Right atrium auricular region (tissue), 2 donors: ENCODE measurements around the gene LRRC37A. TPM values are rescaled to one million over a fixed set of nuclear protein-coding genes. Genes with fewer than 3 reads are reported as not detected.
"Not testable (repeated sequence)": the region's sequence is repeated elsewhere in the genome, so short reads cannot be mapped to it uniquely, and the experiment has no call there.

Source experiments
- DNase-seq: peaks from one replicate; pipeline ENCODE4 v3.0.0-alpha.2; 2019; ENCODE audit warnings: low spot score
- H3K27ac ChIP-seq, 2 donors: fragments of 200-600 bp; sonication (generic); 1 replicate in 1 of 2; 2 replicates in 1 of 2; pipeline ENCODE4 v1.5.1; 2016 to 2019
- H3K27me3 ChIP-seq, 2 donors: fragments of 200-600 bp; sonication (generic); one replicate each; pipeline versions ENCODE4 v1.5.1 to v1.6.0; 2017 to 2019
- H3K36me3 ChIP-seq: fragments of 200-600 bp; sonication (generic); one replicate; pipeline ENCODE4 v1.5.1; 2016
- H3K4me1 ChIP-seq, 2 donors: fragments of 200-600 bp; sonication (generic); one replicate each; pipeline versions ENCODE4 v1.5.1 to v1.6.0; 2017 to 2019
- H3K4me3 ChIP-seq, 2 donors: fragments of 200-600 bp; sonication (generic); 1 replicate in 1 of 2; 2 replicates in 1 of 2; pipeline ENCODE4 v1.5.1; 2017 to 2019; ENCODE audit warnings: mild to moderate bottlenecking in 1 of 2, moderate library complexity in 1 of 2
- H3K9me3 ChIP-seq, 2 donors: fragments of 200-600 bp; sonication (generic); one replicate each; pipeline ENCODE4 v1.5.1; 2019
- total RNA-seq, 2 donors: library from RNA; depleted of rRNA; stranded (reverse); fragments of >200 nt; gene quantifications; one replicate each; pipeline ENCODE4 v1.1.0, GENCODE V29; 2016
- TF ChIP-seq, protein P1 (sequence below), 2 donors: fragments of 200-600 bp; sonication (generic); IDR thresholded peaks; one replicate each; pipeline ENCODE4 v1.5.1; 2019; ENCODE audit warnings: antibody characterized with exemption in 2 of 2

The LRRC37A gene
- total RNA-seq, 2 donors from 2014 or later = 0.33 to 0.90 TPM

DNA sequence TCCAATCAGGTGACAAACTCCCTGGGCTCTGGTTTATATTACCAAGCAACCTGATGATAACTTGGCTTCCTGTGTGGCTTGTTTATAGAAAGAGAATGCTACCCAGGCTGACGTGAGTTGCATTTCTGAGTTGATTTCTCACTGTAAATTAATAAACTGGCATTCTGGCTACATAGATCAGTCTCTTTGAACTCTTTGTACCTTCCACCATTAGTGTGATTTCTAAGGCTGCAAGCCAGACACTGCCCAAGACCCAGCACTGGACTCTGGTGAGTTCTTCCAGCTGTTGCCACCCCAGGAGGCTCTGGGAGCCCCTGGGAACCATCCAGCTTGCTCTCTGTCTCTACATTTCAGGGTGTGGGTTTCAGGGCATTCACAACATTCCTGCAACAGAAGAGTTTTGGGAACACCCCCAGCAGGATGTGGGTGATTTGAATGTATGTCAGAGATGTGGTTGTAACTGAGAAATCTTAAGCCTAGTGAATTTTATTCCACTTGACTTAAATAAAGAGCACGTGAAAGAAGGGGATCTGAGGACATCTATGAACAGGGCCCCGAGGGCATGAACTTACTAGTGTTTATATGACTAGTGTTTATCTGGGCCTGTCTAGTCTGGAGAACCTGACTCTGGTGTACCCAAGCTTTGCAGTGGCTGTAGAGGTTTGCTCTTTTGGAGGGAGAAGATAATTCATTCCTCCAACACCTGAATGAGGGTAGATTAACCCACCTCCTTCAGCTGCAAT, 30.3 kb upstream of the LRRC37A start:
- TF ChIP-seq, protein P1, sequence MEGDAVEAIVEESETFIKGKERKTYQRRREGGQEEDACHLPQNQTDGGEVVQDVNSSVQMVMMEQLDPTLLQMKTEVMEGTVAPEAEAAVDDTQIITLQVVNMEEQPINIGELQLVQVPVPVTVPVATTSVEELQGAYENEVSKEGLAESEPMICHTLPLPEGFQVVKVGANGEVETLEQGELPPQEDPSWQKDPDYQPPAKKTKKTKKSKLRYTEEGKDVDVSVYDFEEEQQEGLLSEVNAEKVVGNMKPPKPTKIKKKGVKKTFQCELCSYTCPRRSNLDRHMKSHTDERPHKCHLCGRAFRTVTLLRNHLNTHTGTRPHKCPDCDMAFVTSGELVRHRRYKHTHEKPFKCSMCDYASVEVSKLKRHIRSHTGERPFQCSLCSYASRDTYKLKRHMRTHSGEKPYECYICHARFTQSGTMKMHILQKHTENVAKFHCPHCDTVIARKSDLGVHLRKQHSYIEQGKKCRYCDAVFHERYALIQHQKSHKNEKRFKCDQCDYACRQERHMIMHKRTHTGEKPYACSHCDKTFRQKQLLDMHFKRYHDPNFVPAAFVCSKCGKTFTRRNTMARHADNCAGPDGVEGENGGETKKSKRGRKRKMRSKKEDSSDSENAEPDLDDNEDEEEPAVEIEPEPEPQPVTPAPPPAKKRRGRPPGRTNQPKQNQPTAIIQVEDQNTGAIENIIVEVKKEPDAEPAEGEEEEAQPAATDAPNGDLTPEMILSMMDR (IDR thresholded peaks at IDR 0.05) = no peak
- Histone ChIP-seq H3K27ac (no peak overlapping the region), H3K9me3 (no peaks in the 10 kb centered on the region)

DNA sequence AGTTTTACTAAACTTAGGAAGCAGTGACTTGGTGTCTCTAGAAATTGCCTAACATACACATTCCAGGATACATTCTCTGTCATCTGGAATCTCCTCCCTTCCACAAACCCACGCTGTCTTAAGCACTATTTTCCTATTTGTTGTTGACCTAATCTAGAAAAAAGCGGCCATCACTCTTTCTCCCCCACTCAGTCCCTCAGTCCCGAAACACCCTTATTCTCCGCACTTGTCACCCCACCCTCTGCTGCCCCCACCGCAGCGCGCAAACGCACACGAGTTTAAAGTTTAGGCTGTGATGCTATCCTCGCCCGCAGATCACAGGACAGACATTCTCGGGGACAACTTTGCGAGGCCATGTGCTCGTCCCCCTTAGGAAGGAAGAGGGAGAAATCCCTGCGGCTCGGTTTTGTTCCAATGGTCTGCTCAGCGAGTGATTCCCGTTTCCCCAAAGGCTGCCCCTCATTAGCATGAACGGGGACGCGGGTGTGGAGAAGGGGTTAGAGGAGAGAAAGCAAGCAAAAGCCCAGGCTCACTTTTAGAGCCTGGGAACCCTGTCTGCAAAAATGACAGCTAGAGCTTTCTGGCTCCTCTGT, 28.8 kb upstream of the LRRC37A start:
- Histone ChIP-seq H3K27ac (peak overlapping the region; percentile 87 to 98), H3K4me3 (peak overlapping the region; percentile 25 to 72)
- not testable (repeated sequence) for DNase-seq, H3K36me3 ChIP-seq, H3K9me3 ChIP-seq, H3K4me1 ChIP-seq, H3K27me3 ChIP-seq

More for the DNA sequence above, 30.3 kb upstream of the LRRC37A start:
- no peaks in the 10 kb centered on the region for H3K36me3 ChIP-seq
- DNase-seq = no peak
- H3K4me3 ChIP-seq = no peak overlapping the region
- H3K4me1 ChIP-seq = peaks cover 0 to 9% of the 10 kb centered on the region in 2 donors
- H3K27me3 ChIP-seq = no peaks in the 10 kb centered on the region

DNA sequence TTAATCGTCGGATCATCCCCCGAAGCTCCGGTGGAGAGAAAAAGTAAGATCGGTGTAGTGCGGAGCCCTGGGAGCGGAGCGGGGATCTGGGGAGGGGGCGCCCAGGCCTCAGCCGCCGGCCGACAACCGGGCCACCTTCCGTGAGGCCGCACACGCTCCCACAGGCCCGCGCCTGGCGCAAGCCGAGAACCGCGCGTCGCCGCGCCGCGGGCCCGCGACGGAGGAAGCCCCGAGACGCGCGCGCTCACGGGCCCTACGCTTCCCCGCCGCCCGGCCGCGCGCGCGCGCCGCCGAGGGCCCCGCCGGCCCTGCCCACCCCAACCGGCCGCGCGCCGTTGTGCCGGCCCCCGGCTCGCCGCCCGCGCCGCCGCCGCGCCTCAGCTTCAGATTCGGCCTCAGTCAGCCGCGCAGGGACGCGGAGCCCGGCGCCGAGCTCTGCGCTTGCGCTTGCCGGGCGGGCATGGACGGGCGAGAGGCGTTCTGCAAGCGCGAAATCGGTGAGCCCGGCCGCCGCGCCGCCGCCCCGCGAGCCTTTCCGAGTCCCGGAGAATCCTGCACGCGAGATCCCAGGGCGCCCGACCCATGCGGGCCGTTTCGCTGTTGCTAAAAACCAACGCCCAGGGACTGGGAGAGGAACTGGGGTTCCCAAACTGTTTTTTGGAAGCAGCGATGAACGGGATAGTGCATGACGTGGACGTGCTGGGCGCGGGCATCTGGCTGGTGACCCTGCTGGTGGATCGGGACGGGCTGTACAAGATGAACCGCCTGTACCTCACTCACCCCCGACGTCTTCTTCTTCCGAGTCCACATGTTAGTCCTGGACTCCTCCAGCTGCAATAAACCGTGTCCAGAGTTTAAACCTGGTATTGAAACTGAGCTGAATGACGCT, 28.0 kb upstream of the LRRC37A start:
- TF ChIP-seq, protein P1 (IDR thresholded peaks at IDR 0.05) = no peak
- Histone ChIP-seq H3K27ac (peak overlapping the region; percentile 93 to 98), H3K4me3 (peak overlapping the region; percentile 72 to 86), H3K9me3 (no peaks in the 10 kb centered on the region), H3K4me1 (peaks cover 0 to 9% of the 10 kb centered on the region in 2 donors), H3K36me3 (no peaks in the 10 kb centered on the region), H3K27me3 (no peaks in the 10 kb centered on the region)
- peak; percentile 79 for DNase-seq

DNA sequence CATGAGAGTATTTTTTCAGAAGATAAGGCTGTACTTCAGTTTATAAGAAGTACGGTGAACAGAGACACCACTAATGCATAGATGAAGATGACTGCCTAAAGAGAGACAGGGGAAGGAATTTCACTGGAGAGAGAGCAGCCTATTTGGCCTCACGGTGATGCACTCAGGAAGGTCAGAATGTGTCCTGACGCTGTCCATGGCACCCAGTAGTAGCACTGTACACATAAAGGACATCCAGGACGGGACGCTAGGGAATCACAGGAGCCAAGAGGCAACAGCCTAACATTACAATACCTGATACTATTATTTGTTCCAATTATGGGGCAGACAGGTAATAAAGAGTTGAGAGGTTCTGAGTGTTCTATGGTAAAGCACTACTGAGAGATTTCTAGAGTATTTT, 24.9 kb upstream of the LRRC37A start:
- H3K27ac ChIP-seq = no peak overlapping the region
- TF ChIP-seq, protein P1 (IDR thresholded peaks at IDR 0.05) = no peak
- peaks cover 0 to 9% of the 10 kb centered on the region in 2 donors for H3K4me1 ChIP-seq
- H3K9me3 ChIP-seq = no peaks in the 10 kb centered on the region
- H3K36me3 ChIP-seq = no peaks in the 10 kb centered on the region
- no peaks in the 10 kb centered on the region for H3K27me3 ChIP-seq
- DNase-seq = no peak
- no peak overlapping the region for H3K4me3 ChIP-seq

DNA sequence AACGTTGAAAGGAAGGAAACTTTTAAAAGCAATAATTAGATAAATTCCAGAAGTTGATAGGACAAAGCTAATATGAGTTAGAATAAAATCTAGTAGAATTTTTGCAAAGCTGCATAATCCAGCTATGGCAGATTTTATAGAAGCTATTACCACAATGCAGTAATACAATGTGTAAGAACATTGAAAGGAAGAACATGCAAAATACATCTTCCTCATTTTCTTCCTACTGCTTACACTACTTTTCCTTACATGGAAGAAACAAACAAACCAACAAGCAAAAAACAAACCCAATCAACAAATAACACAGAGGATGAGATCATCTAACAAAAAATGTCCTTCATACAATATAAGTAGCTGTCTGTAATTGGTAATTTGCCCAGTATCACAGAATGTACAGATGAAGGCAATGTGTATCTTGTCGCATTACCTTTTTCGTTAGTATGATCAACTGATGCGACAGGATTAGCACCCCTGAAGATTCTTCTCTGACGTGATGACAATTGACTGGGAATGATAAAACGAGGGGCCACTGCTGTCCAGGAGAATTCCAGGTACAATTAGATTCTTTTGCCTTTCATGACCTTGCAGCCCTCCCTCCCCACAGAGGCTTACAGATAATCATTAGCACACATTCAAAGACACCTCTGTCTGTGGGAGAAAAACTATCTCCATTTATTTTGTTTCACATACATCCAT, 21.2 kb upstream of the LRRC37A start:
- Histone ChIP-seq H3K36me3 (no peaks in the 10 kb centered on the region), H3K27ac (no peak overlapping the region), H3K4me3 (no peak overlapping the region), H3K9me3 (no peaks in the 10 kb centered on the region), H3K4me1 (no peaks in the 10 kb centered on the region), H3K27me3 (no peaks in the 10 kb centered on the region)
- DNase-seq = no peak
- TF ChIP-seq, protein P1 (IDR thresholded peaks at IDR 0.05) = no peak
